Gastrocnemius medialis (tissue), 4 donors: ENCODE data around the gene C2orf49. TPM values are rescaled to one million over a fixed set of nuclear protein-coding genes. Genes with fewer than 3 reads are reported as not detected.

Source experiments
- ATAC-seq, 2 donors: fragments of 150-250 bp; one replicate each; pipeline ENCODE4 v1.9.1; 2016
- DNase-seq, 2 donors: peaks; one replicate each; pipeline ENCODE4 v3.0.0-alpha.2; 2019
- H3K27ac ChIP-seq, 4 donors: fragments of 200-600 bp; sonication (generic); 1 replicate in 1 of 4; 2 replicates in 3 of 4; pipeline ENCODE4 v1.5.1; 2016 to 2018; ENCODE audit warnings: mild to moderate bottlenecking in 2 of 4, moderate library complexity in 1 of 4
- H3K27me3 ChIP-seq, 3 donors: fragments of 200-600 bp; sonication (generic) in 2 of 3; 1 replicate in 1 of 3; 2 replicates in 2 of 3; pipeline versions ENCODE4 v1.5.1 to v1.6.0; 2016 to 2019; ENCODE audit warnings: mild to moderate bottlenecking in 1 of 3, moderate library complexity in 1 of 3
- H3K36me3 ChIP-seq, 2 donors: fragments of 200-600 bp; sonication (generic) in 1 of 2; one replicate each; pipeline ENCODE4 v1.5.1; 2017 to 2018
- H3K4me1 ChIP-seq, 2 donors: fragments of 200-600 bp; sonication (generic) in 1 of 2; one replicate each; pipeline ENCODE4 v1.5.1; 2016 to 2017; ENCODE audit warnings: mild to moderate bottlenecking in 2 of 2
- H3K4me3 ChIP-seq, 4 donors: fragments of 200-600 bp; sonication (generic) in 3 of 4; 1 replicate in 1 of 4; 2 replicates in 3 of 4; pipeline ENCODE4 v1.5.1; 2016 to 2019; ENCODE audit warnings: mild to moderate bottlenecking in 2 of 4
- H3K9me3 ChIP-seq, 3 donors: fragments of 200-600 bp; sonication (generic) in 2 of 3; 1 replicate in 1 of 3; 2 replicates in 2 of 3; pipeline ENCODE4 v1.5.1; 2016 to 2019
- CTCF ChIP-seq, 5 experiments: fragments of 450-650 bp in 3 of 5; fragments of 200-600 bp in 2 of 5; sonication (generic) in 2 of 5; IDR thresholded peaks in 4 of 5; conservative IDR thresholded peaks in 1 of 5; 1 replicate in 4 of 5; 2 replicates in 1 of 5; pipeline ENCODE4 v1.5.1; 2016 to 2019; ENCODE audit warnings: antibody characterized with exemption in 5 of 5, mild to moderate bottlenecking in 3 of 5, moderate library complexity in 3 of 5
- POLR2A ChIP-seq, 2 donors: fragments of 450-650 bp; IDR thresholded peaks; one replicate each; pipeline ENCODE4 v1.6.1; 2017; ENCODE audit warnings: antibody characterized with exemption in 2 of 2, mild to moderate bottlenecking in 2 of 2, moderate library complexity in 2 of 2
- in situ Hi-C, 4 donors: fragments of 200-750 bp; cut with MboI; loops; one replicate each; pipeline versions ENCODE4 v1.15.0 to v1.8.0; 2017; ENCODE audit warnings: low sequenced_read_pairs in 4 of 4
- intact Hi-C: fragments of 100-400 bp; cut with DNase I; formaldehyde crosslinking; loops from one replicate; pipeline ENCODE4 v1.15.1; 2023; ENCODE audit warnings: low total_unique reads
- total RNA-seq, 4 donors: library from RNA; depleted of rRNA; stranded (reverse); fragments of >200 nt; gene quantifications; one replicate each; pipeline versions ENCODE4 v1.1.0 to v1.2.3, GENCODE V29; 2016

The C2orf49 gene
- total RNA-seq, 4 donors from 2014 or later = 12.8 to 26.7 (median 18.6) TPM

GRCh38 chr2:105297216-105297615 is 40.1 kb upstream of the C2orf49 start:
- Histone ChIP-seq H3K27ac (no peak overlapping the region), H3K27me3 (no peaks in the 10 kb centered on the region), H3K36me3 (peaks cover 6 to 42% of the 10 kb centered on the region in 2 donors), H3K4me3 (no peak overlapping the region), H3K4me1 (no peaks in the 10 kb centered on the region), H3K9me3 (no peaks in the 10 kb centered on the region)
- TF ChIP-seq POLR2A (IDR thresholded peaks at IDR 0.05) = no peak
- no peak for TF ChIP-seq CTCF (IDR thresholded peaks at IDR 0.05 in 4 of 5, conservative IDR thresholded peaks at IDR 0.05 in 1 of 5)
- in situ Hi-C loops (no loop called here), intact Hi-C loops (no loop called here)
- ATAC-seq (no peak), DNase-seq (no peak)

- H3K9me3 ChIP-seq = no peaks in the 10 kb centered on the region
- no peaks in the 10 kb centered on the region for H3K4me1 ChIP-seq
- H3K36me3 ChIP-seq = peaks cover 6 to 42% of the 10 kb centered on the region in 2 donors
- H3K27me3 ChIP-seq = no peaks in the 10 kb centered on the region
- no peak overlapping the region for H3K27ac ChIP-seq
- in situ Hi-C loops (no loop called here), intact Hi-C loops (no loop called here)
- TF ChIP-seq POLR2A (IDR thresholded peaks at IDR 0.05) = no peak
- TF ChIP-seq CTCF (IDR thresholded peaks at IDR 0.05 in 4 of 5, conservative IDR thresholded peaks at IDR 0.05 in 1 of 5) = no peak
- H3K4me3 ChIP-seq = no peak overlapping the region
- DNase-seq = no peak
- no peak for ATAC-seq
Measured at GRCh38 chr2:105298017-105298416, 39.3 kb upstream of the C2orf49 start.

- H3K9me3 ChIP-seq = no peaks in the 10 kb centered on the region
- intact Hi-C loops = no loop called here
- H3K4me3 ChIP-seq = no peak overlapping the region
- H3K27me3 ChIP-seq = no peaks in the 10 kb centered on the region
- no peak overlapping the region for H3K27ac ChIP-seq
- DNase-seq = no peak
- ATAC-seq = no peak
- in situ Hi-C loops = no loop called here
- H3K4me1 ChIP-seq = no peaks in the 10 kb centered on the region
- TF ChIP-seq CTCF (IDR thresholded peaks at IDR 0.05 in 4 of 5, conservative IDR thresholded peaks at IDR 0.05 in 1 of 5) (no peak), POLR2A (IDR thresholded peaks at IDR 0.05) (no peak)
- H3K36me3 ChIP-seq = peaks cover 6 to 32% of the 10 kb centered on the region in 2 donors
Measured at GRCh38 chr2:105299290-105299689, 38.0 kb upstream of the C2orf49 start.

GRCh38 chr2:105301646-105302045 is 35.7 kb upstream of the C2orf49 start:
- TF ChIP-seq POLR2A (IDR thresholded peaks at IDR 0.05) (no peak), CTCF (IDR thresholded peaks at IDR 0.05 in 4 of 5, conservative IDR thresholded peaks at IDR 0.05 in 1 of 5) (no peak)

GRCh38 chr2:105307146-105307545 is 30.2 kb upstream of the C2orf49 start:
- Histone ChIP-seq H3K27ac (no peak overlapping the region), H3K4me3 (no peak overlapping the region), H3K27me3 (no peaks in the 10 kb centered on the region), H3K9me3 (no peaks in the 10 kb centered on the region), H3K4me1 (peaks cover 0 to 4% of the 10 kb centered on the region in 2 donors), H3K36me3 (peaks cover 0 to 10% of the 10 kb centered on the region in 2 donors)
- intact Hi-C loops (no loop called here), in situ Hi-C loops (no loop called here)
- DNase-seq = no peak
- TF ChIP-seq CTCF (IDR thresholded peaks at IDR 0.05 in 4 of 5, conservative IDR thresholded peaks at IDR 0.05 in 1 of 5) (no peak), POLR2A (IDR thresholded peaks at IDR 0.05) (no peak)
- ATAC-seq = no peak

More at GRCh38 chr2:105301646-105302045, 35.7 kb upstream of the C2orf49 start:
- Histone ChIP-seq H3K4me3 (no peak overlapping the region), H3K36me3 (peaks cover 6 to 19% of the 10 kb centered on the region in 2 donors), H3K9me3 (no peaks in the 10 kb centered on the region), H3K27ac (no peak overlapping the region), H3K4me1 (no peaks in the 10 kb centered on the region), H3K27me3 (no peaks in the 10 kb centered on the region)
- no peak for DNase-seq
- no peak for ATAC-seq
- in situ Hi-C loops = no loop called here
- intact Hi-C loops = no loop called here
